Right atrium auricular region (tissue), 2 donors: ENCODE data around the gene ZBTB46. TPM values are rescaled to one million over a fixed set of nuclear protein-coding genes. Genes with fewer than 3 reads are reported as not detected.
A peak's percentile ranks its signal among the peaks of the same experiment; 100 is the strongest.

Experiments
- DNase-seq: peaks from one replicate; pipeline ENCODE4 v3.0.0-alpha.2; 2019; ENCODE audit warnings: low spot score
- H3K27ac ChIP-seq, 2 donors: fragments of 200-600 bp; sonication (generic); 1 replicate in 1 of 2; 2 replicates in 1 of 2; pipeline ENCODE4 v1.5.1; 2016 to 2019
- H3K27me3 ChIP-seq, 2 donors: fragments of 200-600 bp; sonication (generic); one replicate each; pipeline versions ENCODE4 v1.5.1 to v1.6.0; 2017 to 2019
- H3K36me3 ChIP-seq: fragments of 200-600 bp; sonication (generic); one replicate; pipeline ENCODE4 v1.5.1; 2016
- H3K4me1 ChIP-seq, 2 donors: fragments of 200-600 bp; sonication (generic); one replicate each; pipeline versions ENCODE4 v1.5.1 to v1.6.0; 2017 to 2019
- H3K4me3 ChIP-seq, 2 donors: fragments of 200-600 bp; sonication (generic); 1 replicate in 1 of 2; 2 replicates in 1 of 2; pipeline ENCODE4 v1.5.1; 2017 to 2019; ENCODE audit warnings: mild to moderate bottlenecking in 1 of 2, moderate library complexity in 1 of 2
- H3K9me3 ChIP-seq, 2 donors: fragments of 200-600 bp; sonication (generic); one replicate each; pipeline ENCODE4 v1.5.1; 2019
- CTCF ChIP-seq, 2 donors: fragments of 200-600 bp; sonication (generic); IDR thresholded peaks; one replicate each; pipeline ENCODE4 v1.5.1; 2019; ENCODE audit warnings: antibody characterized with exemption in 2 of 2
- total RNA-seq, 2 donors: library from RNA; depleted of rRNA; stranded (reverse); fragments of >200 nt; gene quantifications; one replicate each; pipeline ENCODE4 v1.1.0, GENCODE V29; 2016

The ZBTB46 gene
- total RNA-seq, 2 donors from 2014 or later, result 12.2 to 17.8 TPM

GRCh38 chr20:63775096-63775978 lies 55.7 kb downstream of the ZBTB46 start:
- DNase-seq, result no peak
- H3K4me1 ChIP-seq, result peaks cover 0 to 24% of the 10 kb centered on the region in 2 donors
- peak overlapping the region in 1 of 2 donors; percentile 15 for H3K4me3 ChIP-seq
- TF ChIP-seq CTCF (IDR thresholded peaks at IDR 0.05), result peak; percentile 51 to 80
- no peaks in the 10 kb centered on the region for H3K27me3 ChIP-seq
- no peaks in the 10 kb centered on the region for H3K9me3 ChIP-seq
- H3K36me3 ChIP-seq, result peaks cover 6% of the 10 kb centered on the region
- H3K27ac ChIP-seq, result no peak overlapping the region

GRCh38 chr20:63774306-63774705 lies 56.8 kb downstream of the ZBTB46 start:
- H3K9me3 ChIP-seq, result no peaks in the 10 kb centered on the region
- H3K27ac ChIP-seq, result no peak overlapping the region
- no peaks in the 10 kb centered on the region for H3K27me3 ChIP-seq
- H3K4me1 ChIP-seq, result peaks cover 0 to 24% of the 10 kb centered on the region in 2 donors
- no peak for DNase-seq
- H3K4me3 ChIP-seq, result no peak overlapping the region
- TF ChIP-seq CTCF (IDR thresholded peaks at IDR 0.05), result no peak
- H3K36me3 ChIP-seq, result peaks cover 7% of the 10 kb centered on the region

- Histone ChIP-seq H3K36me3 (peaks cover 13% of the 10 kb centered on the region), H3K27me3 (no peaks in the 10 kb centered on the region), H3K9me3 (no peaks in the 10 kb centered on the region), H3K27ac (no peak overlapping the region), H3K4me3 (no peak overlapping the region), H3K4me1 (peaks cover 0 to 24% of the 10 kb centered on the region in 2 donors)
- DNase-seq, result no peak
- no peak for TF ChIP-seq CTCF (IDR thresholded peaks at IDR 0.05)
Measured at GRCh38 chr20:63773571-63774241, 57.4 kb downstream of the ZBTB46 start.

GRCh38 chr20:63772781-63773518 lies 58.1 kb downstream of the ZBTB46 start:
- Histone ChIP-seq H3K36me3 (peaks cover 18% of the 10 kb centered on the region), H3K4me3 (no peak overlapping the region), H3K9me3 (no peaks in the 10 kb centered on the region), H3K27ac (no peak overlapping the region), H3K4me1 (peaks cover 0 to 24% of the 10 kb centered on the region in 2 donors), H3K27me3 (no peaks in the 10 kb centered on the region)
- DNase-seq, result no peak
- TF ChIP-seq CTCF (IDR thresholded peaks at IDR 0.05), result no peak

GRCh38 chr20:63771046-63771707 lies 59.9 kb downstream of the ZBTB46 start:
- no peaks in the 10 kb centered on the region for H3K27me3 ChIP-seq
- peaks cover 0 to 24% of the 10 kb centered on the region in 2 donors for H3K4me1 ChIP-seq
- H3K4me3 ChIP-seq, result no peak overlapping the region
- no peak for TF ChIP-seq CTCF (IDR thresholded peaks at IDR 0.05)
- peaks cover 30% of the 10 kb centered on the region for H3K36me3 ChIP-seq
- H3K27ac ChIP-seq, result no peak overlapping the region
- H3K9me3 ChIP-seq, result no peaks in the 10 kb centered on the region
- no peak for DNase-seq
